Amniotic epithelial cell (primary cell): Measurements from ENCODE around the gene SMIM12.
A peak's percentile ranks its signal among the peaks of the same experiment; 100 is the strongest.

Experiments used
- DNase-seq: peaks from one replicate; pipeline ENCODE4 v3.0.0-alpha.2; 2010; ENCODE audit warnings: low read depth

The SMIM12 gene

GRCh38 chr1:34859446-34860200, at the start of gene SMIM12:
TSS of gene SMIM12 (minus strand) at chr1:34859749. CDS start at chr1:34855977, 3,772 bp downstream.
- peak; percentile 91 for DNase-seq

GRCh38 chr1:34908369-34908768, 48.8 kb upstream of the SMIM12 start:
- no peak for DNase-seq

GRCh38 chr1:34907487-34908090, 48.0 kb upstream of the SMIM12 start:
- DNase-seq = no peak

- DNase-seq = no peak
Observed at GRCh38 chr1:34906756-34907155, 47.2 kb upstream of the SMIM12 start.

GRCh38 chr1:34906222-34906621, 46.7 kb upstream of the SMIM12 start:
- DNase-seq = no peak

- no peak for DNase-seq
Observed at GRCh38 chr1:34905098-34905459, 45.5 kb upstream of the SMIM12 start.

GRCh38 chr1:34904236-34905097, 44.9 kb upstream of the SMIM12 start:
- DNase-seq = no peak

- DNase-seq = no peak
Observed at GRCh38 chr1:34901919-34902318, 42.4 kb upstream of the SMIM12 start.

GRCh38 chr1:34900775-34901502, 41.4 kb upstream of the SMIM12 start:
- DNase-seq = no peak

- no peak for DNase-seq
Observed at GRCh38 chr1:34899906-34900305, 40.4 kb upstream of the SMIM12 start.

GRCh38 chr1:34899471-34899870, 39.9 kb upstream of the SMIM12 start:
- no peak for DNase-seq

GRCh38 chr1:34898330-34898761, 38.8 kb upstream of the SMIM12 start:
- DNase-seq = no peak

- DNase-seq = no peak
Observed at GRCh38 chr1:34896612-34897011, 37.1 kb upstream of the SMIM12 start.

GRCh38 chr1:34889705-34890104, 30.2 kb upstream of the SMIM12 start:
- no peak for DNase-seq

GRCh38 chr1:34887593-34887992, 28.0 kb upstream of the SMIM12 start:
- DNase-seq = no peak

GRCh38 chr1:34885405-34886247, 26.1 kb upstream of the SMIM12 start:
- peak; percentile 14 for DNase-seq

- DNase-seq = no peak
Observed at GRCh38 chr1:34884961-34885360, 25.4 kb upstream of the SMIM12 start.

- DNase-seq = no peak
Observed at GRCh38 chr1:34884536-34884935, 25.0 kb upstream of the SMIM12 start.

GRCh38 chr1:34879230-34879629, 19.7 kb upstream of the SMIM12 start:
- no peak for DNase-seq

- DNase-seq = no peak
Observed at GRCh38 chr1:34876406-34876805, 16.9 kb upstream of the SMIM12 start.

GRCh38 chr1:34874296-34874952, 14.9 kb upstream of the SMIM12 start:
- no peak for DNase-seq
